ENCODE measurements around the gene YIF1B.

YIF1B gene

DNA sequence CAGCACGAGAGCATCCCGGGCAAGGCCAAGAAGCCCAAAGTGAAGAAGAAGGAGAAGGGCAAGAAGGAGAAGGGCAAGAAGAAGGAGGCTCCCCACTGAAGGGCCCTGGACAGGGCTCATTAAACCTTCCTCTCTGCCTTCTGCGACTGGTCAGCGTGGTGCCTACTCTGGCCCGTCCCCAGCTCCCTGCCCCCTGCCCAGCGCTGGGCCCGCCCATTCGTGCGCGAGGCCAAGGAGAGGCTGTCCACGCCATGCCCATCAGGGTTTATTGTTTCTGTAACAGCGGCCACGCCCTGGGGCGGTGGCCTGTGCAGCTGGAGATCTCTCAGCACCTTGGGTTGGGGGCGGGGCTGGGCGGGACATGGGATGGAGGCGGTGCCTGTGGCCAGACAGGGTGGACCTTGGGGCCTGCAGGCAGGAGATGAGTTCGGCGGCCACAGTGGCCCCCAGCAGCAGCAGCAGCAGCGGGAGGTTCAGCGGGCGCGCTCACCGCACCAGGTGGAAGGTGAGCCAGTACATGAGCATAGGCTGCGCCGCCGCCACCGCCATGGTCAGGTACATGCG is 10.8 kb downstream of the YIF1B start:
- DNase-seq (ENCODE audit: low read depth), result no peak

- no peak for DNase-seq (ENCODE audit: low read depth)
Observed at GRCh38 chr19:38304352-38304865, 11.3 kb downstream of the YIF1B start.

DNA sequence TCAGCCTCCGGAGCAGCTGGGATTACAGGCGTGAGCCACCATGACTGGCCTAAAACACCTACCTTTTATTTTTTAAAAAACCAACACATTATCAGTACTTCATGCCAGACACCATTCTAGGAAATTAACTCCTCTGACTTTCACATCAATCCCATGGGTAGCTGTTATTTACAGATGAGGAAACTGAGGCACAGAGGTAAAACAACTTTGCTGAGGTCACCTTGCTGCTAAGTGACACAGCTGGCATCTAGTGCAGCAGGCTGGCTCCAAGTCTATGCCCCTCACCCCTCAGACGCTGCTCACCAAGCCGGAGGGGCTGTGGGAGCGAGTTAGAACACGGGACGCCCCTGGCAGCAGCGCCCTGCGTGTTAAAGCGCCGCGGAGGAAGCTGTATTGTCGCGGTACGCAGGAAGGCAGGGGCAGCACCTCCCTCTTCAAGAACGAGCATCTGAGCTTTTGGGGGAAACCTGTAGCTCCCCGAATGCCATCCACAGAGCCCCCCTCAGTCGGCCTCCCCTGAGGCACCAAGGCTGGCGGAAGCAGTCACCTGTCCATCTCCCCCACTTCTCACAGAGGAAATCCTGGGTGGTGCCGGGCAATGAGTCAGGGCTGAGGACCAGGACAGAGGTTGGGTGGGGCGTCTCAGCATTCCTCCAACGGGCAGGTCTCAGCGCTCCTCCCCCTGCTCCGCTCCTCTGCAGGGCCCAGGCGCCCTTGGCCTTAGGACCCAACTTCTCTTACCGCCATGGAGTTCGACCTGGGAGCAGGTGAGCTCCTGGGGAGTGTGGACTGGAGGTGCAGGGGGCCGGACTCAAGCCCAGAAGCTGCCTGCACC is 12.0 kb downstream of the YIF1B start, which contains the start of gene C19orf33:
Gene C19orf33 (plus strand): TSS at position 735 of the 835 bp plus-strand sequence. CDS start 11 bp downstream, at position 746.
- no peak for DNase-seq (ENCODE audit: low read depth)

DNA sequence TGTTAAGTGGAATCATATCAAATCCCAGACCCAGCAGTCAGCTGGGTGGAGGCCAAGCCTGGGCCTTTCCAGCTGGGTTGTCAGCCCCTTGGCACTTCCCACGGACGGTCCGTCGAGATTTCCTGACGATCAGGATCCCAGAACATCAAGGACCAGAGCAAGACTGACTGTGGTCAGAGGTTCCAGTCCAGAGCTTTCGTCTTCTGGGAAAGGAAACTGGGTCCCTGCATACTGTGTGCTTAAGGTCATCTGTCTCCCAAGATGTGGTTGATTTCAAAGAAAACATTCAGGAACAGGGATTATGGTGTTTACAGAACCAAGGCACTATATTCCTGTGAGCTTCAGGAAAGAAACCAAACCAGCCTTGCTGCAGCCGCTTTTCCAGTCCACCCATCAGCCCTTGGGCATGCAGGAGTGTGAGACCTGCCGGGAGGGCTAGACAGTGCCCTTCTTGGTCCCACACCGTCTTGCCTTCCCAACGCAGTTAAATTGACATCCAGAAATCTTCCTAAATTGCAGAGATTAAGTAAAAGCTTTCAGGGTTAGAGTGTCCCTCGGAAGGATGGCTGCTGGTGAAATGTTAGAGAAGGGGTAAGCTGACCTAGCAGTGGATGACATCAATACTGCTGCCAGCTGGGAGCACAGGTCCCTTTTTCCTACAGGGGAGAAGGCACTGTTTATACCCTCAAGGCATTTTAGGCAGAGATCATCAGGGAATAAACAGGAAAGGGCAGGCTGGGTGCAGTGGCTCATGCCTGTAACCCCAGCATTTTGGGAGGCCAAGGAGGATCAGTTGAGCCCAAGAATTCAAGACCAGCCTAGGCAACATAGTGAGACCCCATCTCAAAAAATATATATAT is 16.7 kb downstream of the YIF1B start:
- DNase-seq (ENCODE audit: low read depth), result no peak

DNA sequence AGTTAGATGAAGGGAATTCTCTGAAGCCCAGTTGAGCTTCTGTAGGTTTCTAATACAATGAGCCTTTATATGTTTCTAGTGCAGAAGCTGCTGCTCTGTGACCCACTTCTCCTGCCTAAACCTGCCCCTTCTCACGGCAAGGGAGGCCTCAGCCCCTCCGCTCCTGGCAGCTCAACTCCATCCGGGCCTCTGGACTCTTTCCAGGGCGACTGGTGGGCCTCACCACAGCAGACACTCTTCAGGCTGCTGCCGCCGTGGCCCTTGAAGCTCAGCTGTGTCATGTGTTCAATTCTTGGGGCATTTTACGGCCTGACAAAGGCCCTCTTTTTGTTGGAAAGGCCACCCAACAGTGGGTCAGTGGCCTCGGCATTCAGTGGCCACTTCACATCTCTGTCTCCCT is 21.7 kb downstream of the YIF1B start:
- no peak for DNase-seq (ENCODE audit: low read depth)

DNA sequence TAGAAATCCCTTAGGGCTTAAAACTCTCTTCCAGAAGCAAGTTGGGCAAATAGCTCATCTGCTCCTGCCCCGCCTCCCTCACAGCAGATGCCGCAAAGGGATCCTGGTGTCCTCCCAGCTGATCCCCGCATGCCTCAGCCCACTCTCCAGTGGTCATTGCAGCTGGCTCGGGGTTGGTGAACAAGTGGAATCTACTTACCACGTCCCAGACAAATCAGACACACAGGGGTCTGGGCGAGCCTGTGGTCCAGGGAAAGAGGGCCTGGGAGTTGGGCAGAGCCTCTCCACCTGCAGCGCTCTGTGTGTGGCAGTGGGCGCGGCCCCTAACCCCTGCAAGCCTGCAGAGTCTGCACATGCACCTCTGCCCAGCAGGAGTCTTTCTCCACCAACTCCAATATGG is 22.5 kb downstream of the YIF1B start:
- no peak for DNase-seq (ENCODE audit: low read depth)

DNA sequence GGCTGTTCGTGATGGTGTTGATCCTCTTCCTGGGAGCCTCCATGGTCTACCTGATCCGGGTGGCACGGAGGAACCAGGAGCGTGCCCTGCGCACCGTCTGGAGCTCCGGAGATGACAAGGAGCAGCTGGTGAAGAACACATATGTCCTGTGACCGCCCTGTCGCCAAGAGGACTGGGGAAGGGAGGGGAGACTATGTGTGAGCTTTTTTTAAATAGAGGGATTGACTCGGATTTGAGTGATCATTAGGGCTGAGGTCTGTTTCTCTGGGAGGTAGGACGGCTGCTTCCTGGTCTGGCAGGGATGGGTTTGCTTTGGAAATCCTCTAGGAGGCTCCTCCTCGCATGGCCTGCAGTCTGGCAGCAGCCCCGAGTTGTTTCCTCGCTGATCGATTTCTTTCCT is 23.9 kb downstream of the YIF1B start:
- DNase-seq (ENCODE audit: low read depth), result no peak

- no peak for DNase-seq (ENCODE audit: low read depth)
Observed at GRCh38 chr19:38290631-38291147, 25.1 kb downstream of the YIF1B start.

GRCh38 chr19:38289955-38290354 is 25.8 kb downstream of the YIF1B start:
- no peak for DNase-seq (ENCODE audit: low read depth)

- no peak for DNase-seq (ENCODE audit: low read depth)
Observed at GRCh38 chr19:38288123-38288855, 27.5 kb downstream of the YIF1B start.

- DNase-seq (ENCODE audit: low read depth), result no peak
Observed at GRCh38 chr19:38287604-38288003, 28.1 kb downstream of the YIF1B start.

- DNase-seq (ENCODE audit: low read depth), result no peak
Observed at GRCh38 chr19:38285567-38285966, 30.2 kb downstream of the YIF1B start.

DNA sequence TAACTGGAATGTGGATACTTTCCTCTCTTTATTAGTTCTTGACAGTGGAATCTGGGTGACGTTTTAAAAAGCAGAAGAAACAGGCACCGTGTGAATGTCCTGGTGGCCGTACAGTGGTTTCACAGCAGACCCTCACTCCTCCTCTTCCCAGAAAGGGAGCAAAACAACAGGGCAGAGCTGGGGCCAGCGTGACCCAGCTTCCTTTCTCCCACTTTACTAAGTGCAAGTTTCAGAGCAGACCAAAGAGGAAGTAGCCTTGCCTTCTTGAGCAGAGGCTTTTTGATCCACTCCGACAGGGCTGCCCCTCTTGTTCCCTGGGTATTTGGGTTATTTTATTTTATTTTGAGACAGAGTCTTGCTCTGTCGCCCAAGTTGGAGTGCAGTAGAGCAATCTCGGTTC is 31.3 kb downstream of the YIF1B start:
- no peak for DNase-seq (ENCODE audit: low read depth)

GRCh38 chr19:38283271-38283670 is 32.5 kb downstream of the YIF1B start:
- DNase-seq (ENCODE audit: low read depth), result no peak

- no peak for DNase-seq (ENCODE audit: low read depth)
Observed at GRCh38 chr19:38281811-38282566, 33.8 kb downstream of the YIF1B start.

DNA sequence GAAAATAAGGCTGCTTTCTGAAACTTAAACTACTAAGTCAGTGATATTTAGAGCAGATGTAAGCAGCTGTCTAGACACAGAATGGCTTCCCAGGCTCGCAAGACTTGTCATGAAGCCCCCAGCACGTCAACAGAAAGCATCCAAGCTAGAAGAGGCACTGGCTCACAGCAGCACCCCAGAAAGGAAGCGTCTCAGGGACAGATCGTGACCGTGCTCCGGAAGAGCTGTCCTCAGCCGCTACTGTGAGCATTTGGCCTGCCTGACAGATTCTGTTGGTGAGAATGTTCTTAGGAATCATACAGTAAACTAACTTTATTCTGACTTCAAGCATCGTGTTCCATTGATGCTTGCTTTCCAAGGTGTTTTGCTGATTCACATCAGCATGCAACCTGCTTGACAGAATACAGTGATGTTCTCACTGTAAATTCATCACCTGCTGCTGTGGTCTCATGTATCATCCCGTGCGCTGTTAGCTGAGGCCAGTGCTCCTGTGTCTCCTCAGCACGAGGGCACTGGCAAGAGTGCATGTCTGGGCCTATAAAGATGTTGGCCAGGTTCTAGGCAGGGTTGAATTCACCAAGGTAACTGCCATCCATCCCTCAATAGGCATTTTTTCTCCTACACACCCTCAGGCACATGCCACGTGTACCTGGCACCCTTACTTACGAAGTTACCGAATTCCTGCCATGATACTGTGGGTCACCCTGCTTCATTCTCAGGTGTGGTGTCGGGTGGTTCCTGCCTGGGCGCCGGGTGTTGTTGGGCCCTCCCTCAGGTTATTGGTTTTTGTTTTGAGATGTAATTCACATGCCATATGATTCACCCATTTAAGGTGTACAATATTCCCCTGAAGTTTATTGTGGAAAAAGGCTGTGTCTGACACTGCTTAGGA is 35.5 kb downstream of the YIF1B start:
- DNase-seq (ENCODE audit: low read depth), result no peak

DNA sequence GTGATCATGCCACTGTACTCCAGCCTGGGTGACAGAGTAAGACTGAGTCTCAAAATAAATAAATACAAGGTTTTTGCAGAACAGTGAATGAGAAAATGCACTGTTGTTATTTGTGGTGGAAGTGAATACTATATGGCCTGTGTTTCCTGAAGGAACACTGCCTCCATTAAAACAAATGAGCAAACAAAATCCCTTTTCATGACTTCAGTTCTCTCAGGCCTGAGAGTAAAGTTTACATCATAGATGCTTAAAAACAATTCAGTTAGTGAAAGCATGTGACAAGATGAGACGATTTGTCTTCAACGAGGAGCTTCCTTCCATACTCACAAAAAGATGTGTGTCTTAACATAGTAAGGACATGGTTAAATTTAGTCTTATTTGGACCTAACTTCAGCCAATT is 37.0 kb downstream of the YIF1B start:
- no peak for DNase-seq (ENCODE audit: low read depth)

DNA sequence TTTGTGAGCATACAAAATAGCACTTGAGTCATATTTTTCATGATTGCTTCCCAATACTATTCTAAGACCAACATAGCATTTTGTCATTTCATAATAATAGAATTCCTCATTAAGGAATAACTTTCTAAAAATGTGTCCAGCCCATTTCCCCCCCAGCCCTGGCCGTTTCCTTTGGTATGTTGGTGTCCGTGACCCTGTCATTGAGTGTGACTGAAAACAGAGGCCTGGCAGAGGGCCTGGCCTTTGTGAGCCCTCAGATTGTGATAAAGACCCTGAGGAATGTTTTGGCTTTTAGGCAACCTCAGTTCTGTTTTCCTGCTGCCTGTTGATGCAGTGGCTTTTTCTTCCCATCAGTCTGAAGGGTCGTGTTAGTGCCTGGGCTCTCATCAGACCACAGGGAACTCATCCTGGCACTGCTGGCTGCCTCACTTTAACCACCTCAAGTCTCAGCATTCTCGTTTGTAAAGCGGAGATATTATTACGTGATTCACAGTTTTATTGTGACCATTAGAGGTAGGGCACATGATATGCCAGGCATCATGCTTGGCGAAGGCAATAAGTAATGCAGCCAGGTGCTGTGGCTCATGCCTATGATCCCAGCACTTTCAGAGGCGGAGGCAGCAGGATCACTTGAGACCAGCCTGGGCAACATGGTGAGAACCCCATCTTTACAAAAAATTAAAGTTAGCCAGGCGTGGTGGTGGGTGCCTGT is 37.6 kb downstream of the YIF1B start:
- DNase-seq (ENCODE audit: low read depth), result no peak

DNA sequence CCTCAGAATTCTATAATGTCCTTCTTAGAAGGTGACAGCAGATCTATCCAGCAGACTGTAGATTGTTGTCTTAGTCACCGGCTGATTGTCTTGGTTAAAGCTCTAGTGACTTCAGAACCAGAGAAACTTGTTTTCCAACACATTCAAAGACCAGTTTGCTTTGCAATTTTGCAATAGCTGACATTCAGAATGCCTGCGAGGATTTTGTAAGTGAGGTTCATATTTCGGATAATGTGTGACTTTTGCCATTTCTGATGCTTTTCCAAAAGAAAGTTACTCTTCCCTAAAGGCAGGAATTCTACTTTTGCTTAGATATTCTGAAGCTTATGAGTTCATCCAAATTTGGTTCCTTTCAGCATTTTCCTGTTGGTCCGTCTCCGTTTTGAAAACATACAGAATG is 38.2 kb downstream of the YIF1B start:
- DNase-seq (ENCODE audit: low read depth), result no peak
